ENCODE results near the gene B3GNT2.

B3GNT2 gene

GRCh38 chr2:62152000-62152399 is 43.9 kb upstream of the B3GNT2 start:
- TF ChIP-seq RAD21 (IDR thresholded peaks at IDR 0.05; ENCODE audit: low read depth): no peak
- TF ChIP-seq TAF1 (IDR thresholded peaks at IDR 0.05; ENCODE audit: low read depth): no peak
- no peak for TF ChIP-seq CEBPB (IDR thresholded peaks at IDR 0.05)
- TF ChIP-seq EP300 (IDR thresholded peaks at IDR 0.05; ENCODE audit: borderline replicate concordance): no peak
- TF ChIP-seq TCF12 (IDR thresholded peaks at IDR 0.05; ENCODE audit: low read depth): no peak
- TF ChIP-seq EGR1 (IDR thresholded peaks at IDR 0.05): no peak
- TF ChIP-seq TEAD4 (IDR thresholded peaks at IDR 0.05): no peak

DNA sequence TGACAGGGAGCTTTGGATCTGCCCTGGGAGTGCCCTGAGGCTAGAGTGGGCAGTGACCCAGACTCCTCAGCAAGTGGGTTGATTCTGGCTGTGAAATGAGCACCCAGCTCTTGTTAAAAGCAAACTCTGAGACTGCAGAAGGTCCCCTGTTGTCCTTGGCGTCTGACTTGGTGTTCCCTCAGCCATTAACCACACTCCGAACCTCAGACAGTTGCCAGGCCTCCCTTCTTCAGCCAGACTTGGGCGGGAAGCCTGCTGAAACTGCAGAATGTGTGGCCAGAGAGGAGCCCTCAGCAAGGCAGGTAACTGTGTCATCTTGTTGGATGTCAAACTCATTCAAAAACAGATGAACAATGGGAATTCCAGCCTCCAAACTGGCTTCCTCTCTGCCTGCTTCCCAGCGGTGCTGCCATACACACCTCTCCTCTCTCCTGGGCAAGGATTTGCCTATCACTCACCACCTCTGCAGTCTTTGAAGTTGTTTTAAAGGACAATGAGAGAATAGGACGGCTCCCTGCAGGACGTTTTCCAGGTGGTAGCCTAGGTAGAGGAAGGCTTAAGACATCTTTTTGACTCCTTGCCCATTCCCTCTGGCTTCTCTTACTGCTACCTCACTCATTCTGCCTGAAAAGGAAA is 38.9 kb upstream of the B3GNT2 start:
- TF ChIP-seq REST (IDR thresholded peaks at IDR 0.05; ENCODE audit: low read depth) (no peak), TCF12 (IDR thresholded peaks at IDR 0.05; ENCODE audit: low read depth) (no peak), EGR1 (IDR thresholded peaks at IDR 0.05) (no peak)

- TF ChIP-seq YY1 (IDR thresholded peaks at IDR 0.05; ENCODE audit: low read depth): no peak
- TF ChIP-seq CEBPB (IDR thresholded peaks at IDR 0.05): no peak
- no peak for TF ChIP-seq TAF1 (IDR thresholded peaks at IDR 0.05; ENCODE audit: low read depth)
- TF ChIP-seq, protein P1, sequence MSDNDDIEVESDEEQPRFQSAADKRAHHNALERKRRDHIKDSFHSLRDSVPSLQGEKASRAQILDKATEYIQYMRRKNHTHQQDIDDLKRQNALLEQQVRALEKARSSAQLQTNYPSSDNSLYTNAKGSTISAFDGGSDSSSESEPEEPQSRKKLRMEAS (IDR thresholded peaks at IDR 0.05): no peak
- no peak for TF ChIP-seq USF1 (IDR thresholded peaks at IDR 0.05)
- TF ChIP-seq NFIC (IDR thresholded peaks at IDR 0.05): no peak
- no peak for TF ChIP-seq FOXM1 (IDR thresholded peaks at IDR 0.05; ENCODE audit: borderline replicate concordance, low read depth)
- no peak for TF ChIP-seq CREB1 (IDR thresholded peaks at IDR 0.05; ENCODE audit: low read depth)
- no peak for TF ChIP-seq TCF12 (IDR thresholded peaks at IDR 0.05; ENCODE audit: low read depth)
Measured at GRCh38 chr2:62158444-62159121, 37.3 kb upstream of the B3GNT2 start.

- no peak for TF ChIP-seq FOXM1 (IDR thresholded peaks at IDR 0.05; ENCODE audit: borderline replicate concordance, low read depth)
- TF ChIP-seq CEBPB (IDR thresholded peaks at IDR 0.05): no peak
- TF ChIP-seq TAF1 (IDR thresholded peaks at IDR 0.05; ENCODE audit: low read depth): no peak
Measured at GRCh38 chr2:62163106-62163831, 32.6 kb upstream of the B3GNT2 start.

DNA sequence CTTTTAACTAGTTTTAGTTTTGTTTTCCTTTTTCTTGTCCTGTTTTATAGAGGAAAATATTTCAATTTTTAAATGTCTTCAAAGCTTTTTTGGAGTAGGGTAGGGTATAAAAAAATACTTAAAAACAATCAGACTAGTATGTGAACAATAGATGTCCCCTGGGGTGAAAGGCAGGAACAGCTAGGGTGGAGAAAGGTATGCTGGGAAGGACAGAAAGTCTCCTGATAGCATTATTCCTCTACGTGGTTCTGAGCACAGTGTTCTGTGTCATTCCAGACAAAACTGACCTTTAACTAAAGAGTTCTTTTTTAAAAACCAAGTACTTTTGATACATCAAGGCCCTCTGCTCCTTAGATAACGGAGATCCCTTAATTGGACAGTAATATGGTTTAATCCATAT is 32.1 kb upstream of the B3GNT2 start:
- TF ChIP-seq TCF12 (IDR thresholded peaks at IDR 0.05; ENCODE audit: low read depth): no peak
- no peak for TF ChIP-seq CEBPB (IDR thresholded peaks at IDR 0.05)
- no peak for TF ChIP-seq NFIC (IDR thresholded peaks at IDR 0.05)
- no peak for TF ChIP-seq EP300 (IDR thresholded peaks at IDR 0.05; ENCODE audit: borderline replicate concordance)
- no peak for TF ChIP-seq FOXM1 (IDR thresholded peaks at IDR 0.05; ENCODE audit: borderline replicate concordance, low read depth)
- TF ChIP-seq TAF1 (IDR thresholded peaks at IDR 0.05; ENCODE audit: low read depth): no peak
- TF ChIP-seq ZBTB7A (IDR thresholded peaks at IDR 0.05; ENCODE audit: low read depth): no peak
- TF ChIP-seq YY1 (IDR thresholded peaks at IDR 0.05; ENCODE audit: low read depth): no peak
- no peak for TF ChIP-seq CREB1 (IDR thresholded peaks at IDR 0.05; ENCODE audit: low read depth)
- no peak for TF ChIP-seq EGR1 (IDR thresholded peaks at IDR 0.05)
- no peak for TF ChIP-seq TEAD4 (IDR thresholded peaks at IDR 0.05)
- TF ChIP-seq REST (IDR thresholded peaks at IDR 0.05; ENCODE audit: low read depth): no peak

- TF ChIP-seq TAF1 (IDR thresholded peaks at IDR 0.05; ENCODE audit: low read depth) (no peak), ZBTB7A (IDR thresholded peaks at IDR 0.05; ENCODE audit: low read depth) (no peak), CEBPB (IDR thresholded peaks at IDR 0.05) (no peak), EGR1 (IDR thresholded peaks at IDR 0.05) (no peak), TCF12 (IDR thresholded peaks at IDR 0.05; ENCODE audit: low read depth) (no peak), CREB1 (IDR thresholded peaks at IDR 0.05; ENCODE audit: low read depth) (no peak), NFIC (IDR thresholded peaks at IDR 0.05) (no peak), RAD21 (IDR thresholded peaks at IDR 0.05; ENCODE audit: low read depth) (no peak), USF1 (IDR thresholded peaks at IDR 0.05) (no peak), TEAD4 (IDR thresholded peaks at IDR 0.05) (no peak), REST (IDR thresholded peaks at IDR 0.05; ENCODE audit: low read depth) (no peak), FOXM1 (IDR thresholded peaks at IDR 0.05; ENCODE audit: borderline replicate concordance, low read depth) (no peak)
- TF ChIP-seq, protein P1 (IDR thresholded peaks at IDR 0.05): no peak
Measured at GRCh38 chr2:62175728-62176127, 20.2 kb upstream of the B3GNT2 start.

All from Ishikawa (cell line).